ENCODE measurements around the gene KCNMA1. TPM values are rescaled to one million over a fixed set of nuclear protein-coding genes. Genes with fewer than 3 reads are reported as not detected.

KCNMA1 gene
- total RNA-seq, 4 donors from 2014 or later: 4.6 to 10.5 (median 7.8) TPM

DNA sequence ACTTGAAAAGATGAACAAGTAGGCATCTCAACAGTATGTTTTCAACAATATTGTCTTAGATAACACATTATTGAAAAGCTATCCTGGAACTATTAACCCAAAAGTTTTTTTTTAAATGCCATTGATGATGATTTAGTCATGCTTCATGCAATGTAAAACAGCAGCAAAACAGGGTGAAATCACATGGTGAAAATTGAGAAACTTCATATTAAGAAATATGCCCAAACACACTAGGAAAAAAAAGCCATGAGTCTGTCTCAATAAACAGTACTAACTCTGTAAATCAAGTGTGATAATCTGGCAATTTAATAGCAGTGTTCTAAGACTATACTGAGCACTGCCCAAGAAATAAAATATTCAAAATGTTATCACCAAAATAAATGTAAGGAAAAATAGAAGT is 613.1 kb downstream of the KCNMA1 start:
- Histone ChIP-seq H3K4me3 (no peak overlapping the region), H3K9me3 (no peaks in the 10 kb centered on the region), H3K36me3 (no peaks in the 10 kb centered on the region), H3K27ac (no peak overlapping the region), H3K27me3 (no peaks in the 10 kb centered on the region), H3K4me1 (no peaks in the 10 kb centered on the region)
- no peak for TF ChIP-seq EP300 (IDR thresholded peaks at IDR 0.05)
- DNase-seq (ENCODE audit: low spot score in 2 of 2): no peak

- no peaks in the 10 kb centered on the region for H3K27me3 ChIP-seq
- no peak overlapping the region for H3K4me3 ChIP-seq
- DNase-seq (ENCODE audit: low spot score in 2 of 2): no peak
- WGBS: 84% methylated on average over 2 of the region's 2 CpGs
- H3K4me1 ChIP-seq: no peaks in the 10 kb centered on the region
- no peaks in the 10 kb centered on the region for H3K9me3 ChIP-seq
- TF ChIP-seq, protein P1, sequence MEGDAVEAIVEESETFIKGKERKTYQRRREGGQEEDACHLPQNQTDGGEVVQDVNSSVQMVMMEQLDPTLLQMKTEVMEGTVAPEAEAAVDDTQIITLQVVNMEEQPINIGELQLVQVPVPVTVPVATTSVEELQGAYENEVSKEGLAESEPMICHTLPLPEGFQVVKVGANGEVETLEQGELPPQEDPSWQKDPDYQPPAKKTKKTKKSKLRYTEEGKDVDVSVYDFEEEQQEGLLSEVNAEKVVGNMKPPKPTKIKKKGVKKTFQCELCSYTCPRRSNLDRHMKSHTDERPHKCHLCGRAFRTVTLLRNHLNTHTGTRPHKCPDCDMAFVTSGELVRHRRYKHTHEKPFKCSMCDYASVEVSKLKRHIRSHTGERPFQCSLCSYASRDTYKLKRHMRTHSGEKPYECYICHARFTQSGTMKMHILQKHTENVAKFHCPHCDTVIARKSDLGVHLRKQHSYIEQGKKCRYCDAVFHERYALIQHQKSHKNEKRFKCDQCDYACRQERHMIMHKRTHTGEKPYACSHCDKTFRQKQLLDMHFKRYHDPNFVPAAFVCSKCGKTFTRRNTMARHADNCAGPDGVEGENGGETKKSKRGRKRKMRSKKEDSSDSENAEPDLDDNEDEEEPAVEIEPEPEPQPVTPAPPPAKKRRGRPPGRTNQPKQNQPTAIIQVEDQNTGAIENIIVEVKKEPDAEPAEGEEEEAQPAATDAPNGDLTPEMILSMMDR (IDR thresholded peaks at IDR 0.05): no peak
- H3K36me3 ChIP-seq: no peaks in the 10 kb centered on the region
- no peak overlapping the region for H3K27ac ChIP-seq
Observed at GRCh38 chr10:77023396-77023795, 614.2 kb downstream of the KCNMA1 start.

- no peaks in the 10 kb centered on the region for H3K27me3 ChIP-seq
- no peak overlapping the region for H3K4me3 ChIP-seq
- DNase-seq (ENCODE audit: low spot score in 2 of 2): no peak
- TF ChIP-seq, protein P1 (IDR thresholded peaks at IDR 0.05): no peak
- TF ChIP-seq POLR2A (IDR thresholded peaks at IDR 0.05): no peak
- TF ChIP-seq POLR2AphosphoS5 (IDR thresholded peaks at IDR 0.05): no peak
- TF ChIP-seq EP300 (IDR thresholded peaks at IDR 0.05): no peak
- H3K27ac ChIP-seq: peak overlapping the region; percentile 12
- no peaks in the 10 kb centered on the region for H3K4me1 ChIP-seq
- 89% methylated on average over 4 of the region's 4 CpGs for WGBS
- H3K36me3 ChIP-seq: no peaks in the 10 kb centered on the region
- no peaks in the 10 kb centered on the region for H3K9me3 ChIP-seq
Observed at GRCh38 chr10:77022671-77023070, 614.9 kb downstream of the KCNMA1 start.

DNA sequence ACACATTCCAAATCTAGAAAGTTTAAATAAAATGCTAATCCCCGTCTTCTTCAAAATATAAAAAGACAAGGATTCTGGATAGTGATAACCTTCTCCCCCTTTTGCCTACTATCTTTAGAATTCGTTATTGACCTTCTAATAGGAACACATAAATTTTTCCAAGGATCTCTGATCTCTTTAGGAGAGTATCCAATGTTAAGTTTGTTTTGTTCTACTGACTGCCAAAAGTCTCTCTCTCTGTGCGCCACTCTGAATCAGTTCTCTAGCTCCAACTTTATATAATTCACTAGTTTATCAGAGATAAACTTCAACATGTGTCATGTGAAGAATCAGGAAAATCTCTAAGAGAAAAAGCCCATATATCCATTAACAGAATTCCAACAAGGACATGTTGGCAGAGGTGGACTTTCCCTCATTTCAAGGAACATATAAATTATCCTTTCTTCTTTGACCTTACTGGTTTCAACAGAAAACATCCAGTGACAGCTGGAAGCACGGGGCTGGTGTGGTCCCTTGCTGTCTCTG is 615.6 kb downstream of the KCNMA1 start:
- H3K36me3 ChIP-seq: no peaks in the 10 kb centered on the region
- WGBS: 65% methylated on average over 4 of the region's 4 CpGs

DNA sequence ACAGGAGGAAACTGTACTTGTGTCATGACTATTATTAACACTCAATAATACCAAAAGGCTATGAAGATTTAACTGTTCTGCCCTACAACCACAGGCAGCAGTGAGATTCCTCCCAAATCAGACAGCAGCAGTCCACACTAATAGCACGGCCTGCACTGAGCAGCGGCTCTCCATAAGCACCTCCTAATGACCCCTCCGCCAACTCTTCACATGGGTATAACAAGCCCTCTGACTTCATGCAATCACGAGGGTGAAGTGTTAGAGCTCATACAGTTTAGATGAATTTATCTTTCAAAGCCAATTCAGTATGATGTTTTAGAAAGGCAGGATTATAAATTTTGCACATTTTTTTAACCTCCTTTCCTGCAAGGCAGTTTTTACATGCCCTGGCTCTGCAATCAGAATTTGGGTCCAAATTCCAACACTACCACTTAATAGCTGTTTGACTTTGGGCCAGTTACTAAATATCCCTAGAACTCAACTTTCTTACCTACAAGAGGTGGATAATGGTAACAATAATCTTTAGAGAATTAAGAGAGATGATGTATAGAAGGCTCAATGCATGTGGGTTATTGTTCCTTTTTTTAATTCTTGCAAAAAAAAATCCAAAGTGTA is 617.1 kb downstream of the KCNMA1 start:
- no peak overlapping the region for H3K27ac ChIP-seq
- WGBS: 85% methylated on average over 4 of the region's 4 CpGs
- no peak for DNase-seq (ENCODE audit: low spot score in 2 of 2)
- no peak overlapping the region for H3K4me3 ChIP-seq
- no peaks in the 10 kb centered on the region for H3K4me1 ChIP-seq
- no peaks in the 10 kb centered on the region for H3K27me3 ChIP-seq
- H3K9me3 ChIP-seq: no peaks in the 10 kb centered on the region
- no peaks in the 10 kb centered on the region for H3K36me3 ChIP-seq
- TF ChIP-seq POLR2A (IDR thresholded peaks at IDR 0.05): no peak
- TF ChIP-seq POLR2AphosphoS5 (IDR thresholded peaks at IDR 0.05): no peak
- TF ChIP-seq, protein P1 (IDR thresholded peaks at IDR 0.05): no peak
- TF ChIP-seq EP300 (IDR thresholded peaks at IDR 0.05): no peak

More for the DNA sequence above, 615.6 kb downstream of the KCNMA1 start:
- Histone ChIP-seq H3K4me1 (no peaks in the 10 kb centered on the region), H3K9me3 (no peaks in the 10 kb centered on the region), H3K27me3 (no peaks in the 10 kb centered on the region), H3K27ac (peak overlapping the region; percentile 12), H3K4me3 (no peak overlapping the region)
- TF ChIP-seq EP300 (IDR thresholded peaks at IDR 0.05) (no peak), POLR2A (IDR thresholded peaks at IDR 0.05) (no peak), POLR2AphosphoS5 (IDR thresholded peaks at IDR 0.05) (no peak)
- TF ChIP-seq, protein P1 (IDR thresholded peaks at IDR 0.05): no peak
- no peak for DNase-seq (ENCODE audit: low spot score in 2 of 2)

DNA sequence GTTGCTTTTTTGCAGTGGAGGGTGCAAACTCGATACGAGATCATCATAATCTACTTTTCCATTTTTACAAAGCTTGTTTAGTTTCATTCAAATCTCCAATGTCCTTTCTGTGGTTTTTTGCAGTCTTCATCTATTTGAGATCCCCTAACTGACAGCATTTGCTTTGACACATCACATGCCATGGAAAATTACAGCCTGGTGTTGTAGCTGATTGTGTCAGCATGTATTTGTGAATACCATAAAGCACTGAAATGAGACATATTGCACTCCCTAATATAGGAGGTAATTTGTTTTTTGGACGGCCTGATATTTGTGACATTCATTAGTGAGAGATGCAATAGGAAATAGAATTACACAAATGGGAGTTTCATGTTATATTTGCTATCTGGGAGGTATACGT is 620.8 kb downstream of the KCNMA1 start:
- H3K4me1 ChIP-seq: peaks cover 12% of the 10 kb centered on the region
- no peak overlapping the region for H3K27ac ChIP-seq
- DNase-seq (ENCODE audit: low spot score in 2 of 2): no peak
- TF ChIP-seq POLR2A (IDR thresholded peaks at IDR 0.05) (no peak), POLR2AphosphoS5 (IDR thresholded peaks at IDR 0.05) (no peak), EP300 (IDR thresholded peaks at IDR 0.05) (no peak)
- TF ChIP-seq, protein P1 (IDR thresholded peaks at IDR 0.05): no peak
- H3K36me3 ChIP-seq: no peaks in the 10 kb centered on the region
- 79% methylated on average over 4 of the region's 4 CpGs for WGBS
- H3K9me3 ChIP-seq: no peaks in the 10 kb centered on the region
- H3K4me3 ChIP-seq: no peak overlapping the region
- no peaks in the 10 kb centered on the region for H3K27me3 ChIP-seq
